ENCODE data around the gene ALDH1A2.

DNA sequence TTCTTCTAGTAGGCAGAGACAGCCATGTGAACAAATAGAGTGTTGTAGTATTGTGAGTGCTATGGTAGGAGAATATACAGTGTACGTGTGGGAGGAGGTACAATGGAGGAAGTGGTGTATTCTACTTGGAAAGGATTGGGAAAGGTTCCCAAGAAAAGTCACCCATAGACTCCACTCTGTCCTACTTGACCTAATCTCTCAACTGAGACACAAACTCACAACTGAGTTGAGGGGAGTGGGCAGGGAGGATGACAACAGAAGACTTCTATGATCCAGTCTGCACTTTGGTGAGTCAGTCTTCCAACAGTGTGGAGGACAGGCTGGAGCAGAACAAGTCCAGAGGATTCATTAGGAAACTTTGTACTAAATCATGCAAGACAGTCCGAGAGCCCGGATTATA lies 43.9 kb upstream of the ALDH1A2 start:
- TF ChIP-seq SUZ12 (IDR thresholded peaks at IDR 0.05), result no peak
- TF ChIP-seq, protein P1, sequence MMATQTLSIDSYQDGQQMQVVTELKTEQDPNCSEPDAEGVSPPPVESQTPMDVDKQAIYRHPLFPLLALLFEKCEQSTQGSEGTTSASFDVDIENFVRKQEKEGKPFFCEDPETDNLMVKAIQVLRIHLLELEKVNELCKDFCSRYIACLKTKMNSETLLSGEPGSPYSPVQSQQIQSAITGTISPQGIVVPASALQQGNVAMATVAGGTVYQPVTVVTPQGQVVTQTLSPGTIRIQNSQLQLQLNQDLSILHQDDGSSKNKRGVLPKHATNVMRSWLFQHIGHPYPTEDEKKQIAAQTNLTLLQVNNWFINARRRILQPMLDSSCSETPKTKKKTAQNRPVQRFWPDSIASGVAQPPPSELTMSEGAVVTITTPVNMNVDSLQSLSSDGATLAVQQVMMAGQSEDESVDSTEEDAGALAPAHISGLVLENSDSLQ (IDR thresholded peaks at IDR 0.05), result no peak
- no peak for TF ChIP-seq NFRKB (IDR thresholded peaks at IDR 0.05)
- TF ChIP-seq LEF1 (IDR thresholded peaks at IDR 0.05; ENCODE audit: borderline replicate concordance), result no peak
- no peak for TF ChIP-seq TARDBP (IDR thresholded peaks at IDR 0.05)
- no peak for TF ChIP-seq CTBP1 (IDR thresholded peaks at IDR 0.05; ENCODE audit: borderline replicate concordance)
- no peak for TF ChIP-seq SP1 (IDR thresholded peaks at IDR 0.05)
- TF ChIP-seq FOXM1 (IDR thresholded peaks at IDR 0.05; ENCODE audit: borderline replicate concordance), result no peak
- TF ChIP-seq BHLHE40 (IDR thresholded peaks at IDR 0.05; ENCODE audit: borderline replicate concordance), result no peak
- no peak for TF ChIP-seq HDGF (IDR thresholded peaks at IDR 0.05; ENCODE audit: borderline replicate concordance)
- TF ChIP-seq FOXA1 (IDR thresholded peaks at IDR 0.05), result no peak
